Measurements from ENCODE around the gene RAB15. TPM values are rescaled to one million over a fixed set of nuclear protein-coding genes. Genes with fewer than 3 reads are reported as not detected.

Gene RAB15
- total RNA-seq, 1 donor: 4.0 TPM

- Histone ChIP-seq H3K4me3 (ENCODE audit: insufficient read depth, low read length) (no peak within 1 kb of the TSS), H2AFZ (ENCODE audit: low read length) (no peak within 1 kb of the TSS), H3K36me3 (ENCODE audit: insufficient read depth, low read length) (peaks cover 4% of the 10 kb centered on the region), H3K79me2 (ENCODE audit: insufficient read depth, low read length) (no peaks in the 10 kb centered on the region), H3K27me3 (ENCODE audit: insufficient read depth, low read length) (no peaks in the 10 kb centered on the region), H4K20me1 (ENCODE audit: insufficient read depth, low read length) (peaks cover 5% of the 10 kb centered on the region), H3K9me3 (ENCODE audit: low read depth, low read length) (no peaks in the 10 kb centered on the region), H3K4me1 (ENCODE audit: insufficient read depth, low read length) (no peaks in the 10 kb centered on the region), H3K4me2 (ENCODE audit: insufficient read depth, low read length) (no peak within 1 kb of the TSS), H3K27ac (ENCODE audit: low read depth, low read length) (no peak within 1 kb of the TSS)
- no peak for DNase-seq (ENCODE audit: insufficient read length, low spot score, missing footprints)
- no peak for TF ChIP-seq CTCF (IDR thresholded peaks at IDR 0.05; ENCODE audit: extremely low read depth, low read depth, low read length)
These were observed 29.5 kb downstream of the RAB15 start, which contains the start of gene GPX2 for GRCh38 chr14:64942531-64943111. Gene GPX2 (minus strand): TSS chr14:64942745. CDS start chr14:64942726, 19 bp downstream.

- DNase-seq (ENCODE audit: insufficient read length, low spot score, missing footprints): no peak
- Histone ChIP-seq H2AFZ (ENCODE audit: low read length) (no peak overlapping the region), H3K4me3 (ENCODE audit: insufficient read depth, low read length) (no peak overlapping the region), H3K4me1 (ENCODE audit: insufficient read depth, low read length) (no peaks in the 10 kb centered on the region), H3K27ac (ENCODE audit: low read depth, low read length) (no peak overlapping the region), H3K9me3 (ENCODE audit: low read depth, low read length) (no peaks in the 10 kb centered on the region), H4K20me1 (ENCODE audit: insufficient read depth, low read length) (peaks cover 15% of the 10 kb centered on the region), H3K79me2 (ENCODE audit: insufficient read depth, low read length) (no peaks in the 10 kb centered on the region), H3K4me2 (ENCODE audit: insufficient read depth, low read length) (no peak overlapping the region), H3K36me3 (ENCODE audit: insufficient read depth, low read length) (peaks cover 4% of the 10 kb centered on the region), H3K27me3 (ENCODE audit: insufficient read depth, low read length) (no peaks in the 10 kb centered on the region)
- no peak for TF ChIP-seq CTCF (IDR thresholded peaks at IDR 0.05; ENCODE audit: extremely low read depth, low read depth, low read length)
These were observed 31.7 kb downstream of the RAB15 start for GRCh38 chr14:64940336-64940910.

- no peak overlapping the region for H3K27ac ChIP-seq (ENCODE audit: low read depth, low read length)
- no peak overlapping the region for H3K4me3 ChIP-seq (ENCODE audit: insufficient read depth, low read length)
- DNase-seq (ENCODE audit: insufficient read length, low spot score, missing footprints): no peak
- peaks cover 5% of the 10 kb centered on the region for H3K36me3 ChIP-seq (ENCODE audit: insufficient read depth, low read length)
- no peaks in the 10 kb centered on the region for H3K9me3 ChIP-seq (ENCODE audit: low read depth, low read length)
- H3K4me2 ChIP-seq (ENCODE audit: insufficient read depth, low read length): no peak overlapping the region
- TF ChIP-seq CTCF (IDR thresholded peaks at IDR 0.05; ENCODE audit: extremely low read depth, low read depth, low read length): no peak
- no peaks in the 10 kb centered on the region for H3K79me2 ChIP-seq (ENCODE audit: insufficient read depth, low read length)
- H3K4me1 ChIP-seq (ENCODE audit: insufficient read depth, low read length): no peaks in the 10 kb centered on the region
- peaks cover 15% of the 10 kb centered on the region for H4K20me1 ChIP-seq (ENCODE audit: insufficient read depth, low read length)
- H3K27me3 ChIP-seq (ENCODE audit: insufficient read depth, low read length): no peaks in the 10 kb centered on the region
- H2AFZ ChIP-seq (ENCODE audit: low read length): no peak overlapping the region
These were observed 32.3 kb downstream of the RAB15 start for GRCh38 chr14:64939817-64940190.

GRCh38 chr14:64938972-64939816 is 32.9 kb downstream of the RAB15 start:
- no peak overlapping the region for H3K4me2 ChIP-seq (ENCODE audit: insufficient read depth, low read length)
- no peak overlapping the region for H2AFZ ChIP-seq (ENCODE audit: low read length)
- H3K4me3 ChIP-seq (ENCODE audit: insufficient read depth, low read length): no peak overlapping the region
- H3K27me3 ChIP-seq (ENCODE audit: insufficient read depth, low read length): no peaks in the 10 kb centered on the region
- no peaks in the 10 kb centered on the region for H3K4me1 ChIP-seq (ENCODE audit: insufficient read depth, low read length)
- peaks cover 15% of the 10 kb centered on the region for H4K20me1 ChIP-seq (ENCODE audit: insufficient read depth, low read length)
- peaks cover 11% of the 10 kb centered on the region for H3K36me3 ChIP-seq (ENCODE audit: insufficient read depth, low read length)
- no peaks in the 10 kb centered on the region for H3K79me2 ChIP-seq (ENCODE audit: insufficient read depth, low read length)
- DNase-seq (ENCODE audit: insufficient read length, low spot score, missing footprints): no peak
- TF ChIP-seq CTCF (IDR thresholded peaks at IDR 0.05; ENCODE audit: extremely low read depth, low read depth, low read length): no peak
- H3K27ac ChIP-seq (ENCODE audit: low read depth, low read length): no peak overlapping the region
- no peaks in the 10 kb centered on the region for H3K9me3 ChIP-seq (ENCODE audit: low read depth, low read length)
